ENCODE results near the gene TSC22D2. TPM values are rescaled to one million over a fixed set of nuclear protein-coding genes. Genes with fewer than 3 reads are reported as not detected.

Gene TSC22D2
- total RNA-seq, 1 experiment from 2014 or later, result 20.0 TPM

- intact Hi-C loops (cut with micrococcal nuclease), result no loop called here
- H3K9me3 ChIP-seq (ENCODE audit: control insufficient read depth in 1 of 2, insufficient read depth in 1 of 2, low read depth in 1 of 2, low read length in 2 of 2), result no peaks in the 10 kb centered on the region
- peaks cover 6 to 9% of the 10 kb centered on the region in 2 experiments; a peak in 3 of 4 replicates for H3K36me3 ChIP-seq (ENCODE audit: control insufficient read depth in 1 of 2, insufficient read depth in 2 of 2, low read length in 2 of 2)
- no peak overlapping the region for H2AFZ ChIP-seq (ENCODE audit: low read depth, low read length, poor library complexity, severe bottlenecking)
- ChIA-PET POLR2A (no interaction called here), RAD21 (ENCODE audit: low non-redundant PET in 1 of 2, low total read pairs in 2 of 2, uncharacterized antibody in 2 of 2, unreplicated experiment in 2 of 2) (no interaction called here), CTCF (no interaction called here)
- peaks cover 6% of the 10 kb centered on the region; the same call in 1 of the 2 replicates for H4K20me1 ChIP-seq (ENCODE audit: insufficient read depth)
- no peak overlapping the region for H3K4me2 ChIP-seq (ENCODE audit: low read length)
- ATAC-seq (no peak), DNase-seq (ENCODE audit: low read depth, low spot score) (no peak)
- TF ChIP-seq MAX (IDR thresholded peaks at IDR 0.05), result no peak
- TF ChIP-seq POLR2AphosphoS5 (IDR thresholded peaks at IDR 0.05; ENCODE audit: low read depth, low read length), result no peak
- TF ChIP-seq CEBPB (IDR thresholded peaks at IDR 0.05; ENCODE audit: low read depth), result no peak
- no peak for TF ChIP-seq CTCF (IDR thresholded peaks at IDR 0.05 in 2 of 3, conservative IDR thresholded peaks at IDR 0.05 in 1 of 3; ENCODE audit: borderline replicate concordance in 1 of 3, insufficient read depth in 1 of 3, low read depth in 2 of 3, low read length in 2 of 3)
- TF ChIP-seq ZNF274 (IDR thresholded peaks at IDR 0.05; ENCODE audit: low read depth, low read length), result no peak
- TF ChIP-seq FOSL1 (IDR thresholded peaks at IDR 0.05; ENCODE audit: low read depth), result no peak
- no peak for TF ChIP-seq POLR2A (IDR thresholded peaks at IDR 0.05; ENCODE audit: borderline replicate concordance, extremely low read depth, insufficient read depth, insufficient read length)
- no peak for TF ChIP-seq JUND (IDR thresholded peaks at IDR 0.05)
- no peak for TF ChIP-seq EGR1 (IDR thresholded peaks at IDR 0.05; ENCODE audit: low read depth)
- no peak for TF ChIP-seq RAD21 (IDR thresholded peaks at IDR 0.05; ENCODE audit: low read depth)
- no peak for TF ChIP-seq ZFX (IDR thresholded peaks at IDR 0.05)
- no peak for TF ChIP-seq SRF (IDR thresholded peaks at IDR 0.05; ENCODE audit: low read depth)
- no peak for TF ChIP-seq ZBTB33 (IDR thresholded peaks at IDR 0.05; ENCODE audit: extremely low read depth, insufficient replicate concordance, low read length)
- no peak for TF ChIP-seq YY1 (IDR thresholded peaks at IDR 0.05; ENCODE audit: extremely low read depth, insufficient replicate concordance, low read depth, low read length)
- TF ChIP-seq ELF1 (IDR thresholded peaks at IDR 0.05; ENCODE audit: borderline replicate concordance, low read depth), result no peak
- TF ChIP-seq SIN3A (IDR thresholded peaks at IDR 0.05; ENCODE audit: low read depth), result no peak
- no peak overlapping the region for H3K27ac ChIP-seq (ENCODE audit: low read depth, low read length)
- no peaks in the 10 kb centered on the region for H3K27me3 ChIP-seq (ENCODE audit: insufficient read depth, low read length)
- H3K4me1 ChIP-seq (ENCODE audit: control insufficient read depth in 1 of 2, insufficient read depth in 2 of 2, low read length in 2 of 2), result no peaks in the 10 kb centered on the region
- peaks cover 59% of the 10 kb centered on the region for H3K79me2 ChIP-seq (ENCODE audit: insufficient read depth, low read length)
- no peaks in the 10 kb centered on the region for H3K9me2 ChIP-seq (ENCODE audit: insufficient read depth)
- no peak overlapping the region for H3K4me3 ChIP-seq (replicated peaks in 1 of 2; ENCODE audit: low read depth in 1 of 2, low read length in 2 of 2)
- BruUV-seq (replicated peaks), result no TSS peak
- no peak overlapping the region for H3K9ac ChIP-seq (ENCODE audit: low read length)
These were observed 47.2 kb downstream of the TSC22D2 start for GRCh38 chr3:150455341-150455740.

Measured in HCT116 (cell line).